Measurements from ENCODE around the gene CHRNB4. TPM values are rescaled to one million over a fixed set of nuclear protein-coding genes. Genes with fewer than 3 reads are reported as not detected.

CHRNB4 gene
- total RNA-seq, 1 donor from 2014 or later: not detected

DNA sequence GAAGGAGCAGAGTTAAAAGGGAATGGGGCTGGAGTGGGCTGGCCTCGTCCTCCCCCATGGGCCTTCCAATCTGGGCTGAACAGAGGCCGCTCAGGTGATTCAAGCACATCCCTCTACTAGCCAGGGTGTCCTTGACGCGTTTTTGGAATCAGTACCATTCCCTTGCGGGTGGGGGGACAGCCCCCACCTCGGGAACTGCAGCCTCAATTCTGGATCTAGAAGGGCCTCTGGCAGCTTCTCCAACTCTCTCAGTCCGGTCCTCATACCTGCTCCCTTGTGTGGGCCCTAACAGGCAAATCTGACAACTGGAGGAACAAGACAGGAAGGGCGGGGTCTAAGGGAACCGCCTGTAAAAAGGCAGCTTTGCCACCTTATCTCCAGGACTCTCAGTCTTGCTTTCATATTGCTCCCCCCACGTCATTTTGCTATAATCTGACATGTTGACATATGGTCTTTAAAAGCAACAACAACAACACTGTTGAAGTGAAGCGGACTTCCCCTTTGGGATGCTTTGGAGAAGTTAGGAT, 802 bp upstream of the CHRNB4 start:
- Histone ChIP-seq H3K4me1 (peaks cover 20% of the 10 kb centered on the region), H3K4me3 (no peak overlapping the region), H3K27ac (replicated peaks) (no peak overlapping the region), H3K36me3 (no peaks in the 10 kb centered on the region), H3K9me3 (replicated peaks) (no peaks in the 10 kb centered on the region), H3K27me3 (ENCODE audit: low read depth) (peaks cover 41% of the 10 kb centered on the region)
- no peak for DNase-seq
- intact Hi-C loops (cut with micrococcal nuclease): loop anchor here (10.0 kb wide), 1 partner anchor 63 kb away; no protein-coding TSS in a partner anchor
- TF ChIP-seq, protein P1, sequence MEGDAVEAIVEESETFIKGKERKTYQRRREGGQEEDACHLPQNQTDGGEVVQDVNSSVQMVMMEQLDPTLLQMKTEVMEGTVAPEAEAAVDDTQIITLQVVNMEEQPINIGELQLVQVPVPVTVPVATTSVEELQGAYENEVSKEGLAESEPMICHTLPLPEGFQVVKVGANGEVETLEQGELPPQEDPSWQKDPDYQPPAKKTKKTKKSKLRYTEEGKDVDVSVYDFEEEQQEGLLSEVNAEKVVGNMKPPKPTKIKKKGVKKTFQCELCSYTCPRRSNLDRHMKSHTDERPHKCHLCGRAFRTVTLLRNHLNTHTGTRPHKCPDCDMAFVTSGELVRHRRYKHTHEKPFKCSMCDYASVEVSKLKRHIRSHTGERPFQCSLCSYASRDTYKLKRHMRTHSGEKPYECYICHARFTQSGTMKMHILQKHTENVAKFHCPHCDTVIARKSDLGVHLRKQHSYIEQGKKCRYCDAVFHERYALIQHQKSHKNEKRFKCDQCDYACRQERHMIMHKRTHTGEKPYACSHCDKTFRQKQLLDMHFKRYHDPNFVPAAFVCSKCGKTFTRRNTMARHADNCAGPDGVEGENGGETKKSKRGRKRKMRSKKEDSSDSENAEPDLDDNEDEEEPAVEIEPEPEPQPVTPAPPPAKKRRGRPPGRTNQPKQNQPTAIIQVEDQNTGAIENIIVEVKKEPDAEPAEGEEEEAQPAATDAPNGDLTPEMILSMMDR (IDR thresholded peaks at IDR 0.05; ENCODE audit: borderline replicate concordance): no peak

DNA sequence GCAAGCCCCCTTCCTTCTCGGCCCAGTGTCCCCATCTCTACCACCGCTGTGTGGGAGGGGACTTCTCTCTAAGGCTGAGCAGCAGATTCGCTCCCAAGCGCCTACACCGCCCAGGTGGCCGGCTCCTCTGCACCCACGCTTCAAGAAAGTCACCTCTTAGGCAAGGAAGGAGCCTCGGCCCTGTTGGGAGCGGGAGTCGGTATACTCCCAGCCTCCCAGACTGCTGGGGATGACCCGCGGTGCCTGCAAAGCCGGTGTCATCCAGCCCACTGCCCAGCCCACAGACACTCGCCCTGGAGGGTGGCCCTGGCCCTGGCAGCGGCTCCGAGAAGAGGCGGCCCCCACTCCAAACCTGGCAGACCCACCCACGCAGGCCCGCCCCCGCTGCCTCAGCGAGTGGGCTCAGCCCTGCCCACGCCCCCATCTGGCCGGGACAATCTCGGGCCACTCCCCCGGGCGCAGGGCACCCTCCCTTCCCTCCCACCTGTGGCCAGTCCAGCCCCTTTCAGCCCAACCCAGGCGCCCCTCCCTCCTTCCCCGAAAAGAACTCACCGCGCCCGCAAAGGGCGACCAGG, 396 bp downstream of the CHRNB4 start:
- intact Hi-C loops (cut with micrococcal nuclease): loop anchor here (10.0 kb wide), 1 partner anchor 64 kb away; no protein-coding TSS in a partner anchor
- Histone ChIP-seq H3K4me1 (peaks cover 20% of the 10 kb centered on the region), H3K27ac (replicated peaks) (no peak overlapping the region), H3K36me3 (no peaks in the 10 kb centered on the region), H3K27me3 (ENCODE audit: low read depth) (peaks cover 41% of the 10 kb centered on the region), H3K4me3 (peak overlapping the region; percentile 61), H3K9me3 (replicated peaks) (no peaks in the 10 kb centered on the region)
- no peak for DNase-seq
- TF ChIP-seq, protein P1 (IDR thresholded peaks at IDR 0.05; ENCODE audit: borderline replicate concordance): no peak

DNA sequence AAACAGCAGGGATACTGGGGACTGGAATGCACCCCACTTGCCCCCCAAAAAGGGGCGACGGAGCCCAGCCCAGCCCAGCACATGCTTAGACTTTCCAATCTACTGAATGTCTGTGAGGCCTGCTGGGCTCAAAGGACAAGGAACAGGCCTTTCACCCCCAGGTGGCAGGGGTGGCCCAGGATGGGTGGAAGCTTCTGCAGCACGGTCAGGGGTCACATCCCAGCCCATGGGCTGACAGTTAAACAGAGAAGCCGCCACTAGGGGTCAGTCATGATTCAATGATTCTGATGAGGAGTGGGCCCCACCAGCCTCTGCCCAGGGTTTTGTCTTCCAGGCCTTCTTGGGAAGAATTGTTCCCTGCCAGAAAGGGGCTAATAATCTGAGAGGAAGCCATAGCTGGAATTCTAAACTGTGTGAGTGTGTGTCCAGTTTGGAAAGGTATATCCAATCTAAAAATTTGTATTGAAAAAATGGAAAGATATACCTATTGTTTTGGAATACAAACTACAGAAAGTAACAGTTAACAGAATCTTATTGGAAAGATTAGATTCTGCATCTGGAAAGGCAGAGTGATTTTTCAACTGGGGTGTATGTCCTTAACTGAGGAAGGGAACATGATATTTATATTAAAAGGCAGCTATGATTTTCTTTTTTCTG, 2.2 kb downstream of the CHRNB4 start:
- Histone ChIP-seq H3K27ac (replicated peaks) (no peak overlapping the region), H3K36me3 (no peaks in the 10 kb centered on the region), H3K9me3 (replicated peaks) (peaks cover 2% of the 10 kb centered on the region), H3K27me3 (ENCODE audit: low read depth) (peaks cover 41% of the 10 kb centered on the region), H3K4me1 (peaks cover 12% of the 10 kb centered on the region), H3K4me3 (no peak overlapping the region)
- DNase-seq: no peak
- intact Hi-C loops (cut with micrococcal nuclease): no loop called here
- TF ChIP-seq, protein P1 (IDR thresholded peaks at IDR 0.05; ENCODE audit: borderline replicate concordance): peak; percentile 72

DNA sequence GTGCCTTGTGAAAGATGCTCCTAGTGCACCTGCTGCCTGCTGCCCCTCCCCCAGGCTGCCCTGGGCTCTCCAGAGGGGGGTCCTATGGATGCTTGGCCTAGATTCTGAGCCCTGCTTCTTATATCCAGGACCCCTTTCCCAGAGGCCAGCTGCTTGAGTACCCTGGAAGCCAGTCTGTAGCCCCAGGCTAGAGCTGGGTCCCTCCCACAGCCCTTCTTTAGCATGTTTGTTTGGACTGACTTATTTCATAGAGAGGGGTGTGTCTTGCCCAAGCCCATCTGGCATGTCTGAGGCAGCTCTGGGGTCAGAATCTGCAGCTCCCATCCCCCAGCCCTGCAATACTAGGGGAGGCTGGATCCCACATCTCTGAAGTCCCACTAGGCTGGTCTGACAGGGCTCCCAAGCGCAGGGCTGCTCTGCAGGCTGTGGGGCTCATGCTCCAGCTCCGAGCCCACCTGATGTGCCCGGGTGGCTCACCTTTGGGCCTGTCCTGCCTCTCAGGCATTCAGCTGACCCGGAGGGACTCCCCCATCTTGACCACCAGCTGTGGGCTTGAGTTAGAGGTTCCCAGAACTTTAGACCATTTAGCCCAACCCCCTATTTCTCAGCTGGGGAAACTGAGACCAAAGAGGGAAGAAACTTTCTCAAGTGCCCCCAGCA, 3.1 kb downstream of the CHRNB4 start:
- no peak overlapping the region for H3K4me3 ChIP-seq
- TF ChIP-seq, protein P1 (IDR thresholded peaks at IDR 0.05; ENCODE audit: borderline replicate concordance): no peak
- H3K36me3 ChIP-seq: no peaks in the 10 kb centered on the region
- intact Hi-C loops (cut with micrococcal nuclease): no loop called here
- H3K4me1 ChIP-seq: peaks cover 12% of the 10 kb centered on the region
- no peak for DNase-seq
- H3K27ac ChIP-seq (replicated peaks): no peak overlapping the region
- peaks cover 41% of the 10 kb centered on the region for H3K27me3 ChIP-seq (ENCODE audit: low read depth)
- H3K9me3 ChIP-seq (replicated peaks): peaks cover 11% of the 10 kb centered on the region

DNA sequence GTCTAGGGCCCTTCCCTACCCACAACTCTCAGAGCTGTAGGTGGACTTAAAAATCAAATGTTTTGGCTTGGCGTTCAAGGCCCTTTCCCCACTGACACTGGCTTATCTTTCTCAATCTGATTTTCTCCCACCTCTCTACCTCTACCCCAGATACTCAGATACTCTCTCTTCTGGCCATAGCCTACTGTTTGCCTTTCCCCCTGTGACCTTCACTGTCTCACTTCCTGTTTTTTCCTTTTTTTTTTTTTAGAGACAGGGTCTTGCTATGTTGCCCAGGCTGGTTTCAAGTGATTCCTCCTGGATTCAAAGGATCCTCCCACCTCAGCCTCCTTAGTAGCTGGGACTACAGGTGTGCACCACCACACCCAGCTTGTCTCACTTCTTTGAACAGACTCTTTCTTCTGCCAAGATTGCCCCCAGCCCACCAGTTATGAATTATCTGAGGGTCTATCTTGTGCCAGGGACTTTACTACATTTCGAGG, 4.6 kb downstream of the CHRNB4 start:
- no peaks in the 10 kb centered on the region for H3K36me3 ChIP-seq
- no peak overlapping the region for H3K27ac ChIP-seq (replicated peaks)
- TF ChIP-seq, protein P1 (IDR thresholded peaks at IDR 0.05; ENCODE audit: borderline replicate concordance): no peak
- H3K9me3 ChIP-seq (replicated peaks): peaks cover 15% of the 10 kb centered on the region
- DNase-seq: no peak
- H3K27me3 ChIP-seq (ENCODE audit: low read depth): peaks cover 36% of the 10 kb centered on the region
- H3K4me1 ChIP-seq: peaks cover 11% of the 10 kb centered on the region
- intact Hi-C loops (cut with micrococcal nuclease): no loop called here
- H3K4me3 ChIP-seq: no peak overlapping the region
